ENCODE measurements around the gene TYW1. TPM values are rescaled to one million over a fixed set of nuclear protein-coding genes. Genes with fewer than 3 reads are reported as not detected.
"Not testable (repeated sequence)": the region's sequence is repeated elsewhere in the genome, so short reads cannot be mapped to it uniquely, and the experiment has no call there.

The TYW1 gene
- polyA plus RNA-seq, 4 donors = 23.0 to 25.6 (median 24.2) TPM

GRCh38 chr7:67114483-67115246 lies 118.0 kb downstream of the TYW1 start:
- DNase-seq (ENCODE audit: low read depth in 4 of 4, low spot score in 2 of 4) = not testable (repeated sequence)

GRCh38 chr7:67120491-67120890 lies 123.9 kb downstream of the TYW1 start:
- not testable (repeated sequence) for DNase-seq (ENCODE audit: low read depth in 4 of 4, low spot score in 2 of 4)

- DNase-seq (ENCODE audit: low read depth in 4 of 4, low spot score in 2 of 4) = not testable (repeated sequence)
These were observed 131.6 kb downstream of the TYW1 start for GRCh38 chr7:67128257-67128656.

GRCh38 chr7:67130766-67131165 lies 134.1 kb downstream of the TYW1 start:
- not testable (repeated sequence) for DNase-seq (ENCODE audit: low read depth in 4 of 4, low spot score in 2 of 4)

GRCh38 chr7:67134912-67135311 lies 138.3 kb downstream of the TYW1 start:
- DNase-seq (ENCODE audit: low read depth in 4 of 4, low spot score in 2 of 4) = not testable (repeated sequence)

- not testable (repeated sequence) for DNase-seq (ENCODE audit: low read depth in 4 of 4, low spot score in 2 of 4)
These were observed 139.2 kb downstream of the TYW1 start for GRCh38 chr7:67135617-67136486.

GRCh38 chr7:67137489-67137888 lies 140.9 kb downstream of the TYW1 start:
- not testable (repeated sequence) for DNase-seq (ENCODE audit: low read depth in 4 of 4, low spot score in 2 of 4)

GRCh38 chr7:67139876-67140275 lies 143.2 kb downstream of the TYW1 start:
- DNase-seq (ENCODE audit: low read depth in 4 of 4, low spot score in 2 of 4) = not testable (repeated sequence)

GRCh38 chr7:67141001-67141400 lies 144.4 kb downstream of the TYW1 start:
- not testable (repeated sequence) for DNase-seq (ENCODE audit: low read depth in 4 of 4, low spot score in 2 of 4)

GRCh38 chr7:67143091-67143786 lies 146.6 kb downstream of the TYW1 start:
- DNase-seq (ENCODE audit: low read depth in 4 of 4, low spot score in 2 of 4) = not testable (repeated sequence)

GRCh38 chr7:67145581-67146193 lies 149.1 kb downstream of the TYW1 start:
- not testable (repeated sequence) for DNase-seq (ENCODE audit: low read depth in 4 of 4, low spot score in 2 of 4)

- DNase-seq (ENCODE audit: low read depth in 4 of 4, low spot score in 2 of 4) = not testable (repeated sequence)
These were observed 152.5 kb downstream of the TYW1 start for GRCh38 chr7:67149131-67149530.

GRCh38 chr7:67154374-67154773 lies 157.7 kb downstream of the TYW1 start:
- DNase-seq (ENCODE audit: low read depth in 4 of 4, low spot score in 2 of 4) = not testable (repeated sequence)

GRCh38 chr7:67156064-67156463 lies 159.4 kb downstream of the TYW1 start:
- DNase-seq (ENCODE audit: low read depth in 4 of 4, low spot score in 2 of 4) = not testable (repeated sequence)

- DNase-seq (ENCODE audit: low read depth in 4 of 4, low spot score in 2 of 4) = not testable (repeated sequence)
These were observed 166.7 kb downstream of the TYW1 start for GRCh38 chr7:67163285-67163684.

GRCh38 chr7:67171151-67171550 lies 174.5 kb downstream of the TYW1 start:
- not testable (repeated sequence) for DNase-seq (ENCODE audit: low read depth in 4 of 4, low spot score in 2 of 4)

GRCh38 chr7:67176730-67177129 lies 180.1 kb downstream of the TYW1 start:
- not testable (repeated sequence) for DNase-seq (ENCODE audit: low read depth in 4 of 4, low spot score in 2 of 4)

- DNase-seq (ENCODE audit: low read depth in 4 of 4, low spot score in 2 of 4) = not testable (repeated sequence)
These were observed 182.5 kb downstream of the TYW1 start for GRCh38 chr7:67178915-67179688.

- DNase-seq (ENCODE audit: low read depth in 4 of 4, low spot score in 2 of 4) = not testable (repeated sequence)
These were observed 186.5 kb downstream of the TYW1 start for GRCh38 chr7:67182956-67183750.
